ENCODE measurements around the gene SYNM.

GRCh38 chr15:99149366-99149765, 44.5 kb downstream of the SYNM start:
- TF ChIP-seq CTCF (conservative IDR thresholded peaks at IDR 0.05; ENCODE audit: low read depth in 2 of 2) (no peak), POLR2AphosphoS5 (IDR thresholded peaks at IDR 0.05; ENCODE audit: low read depth) (no peak), EZH2 (IDR thresholded peaks at IDR 0.05; ENCODE audit: low read depth, unreplicated experiment) (no peak), CREB1 (CRISPR knock-in tag; IDR thresholded peaks at IDR 0.05; ENCODE audit: low read depth) (no peak), EZH2phosphoT487 (IDR thresholded peaks at IDR 0.05; ENCODE audit: unreplicated experiment) (no peak), JUNB (IDR thresholded peaks at IDR 0.05; ENCODE audit: unreplicated experiment) (no peak), REST (IDR thresholded peaks at IDR 0.05; ENCODE audit: unreplicated experiment) (no peak), ETS1 (IDR thresholded peaks at IDR 0.05) (no peak), NANOG (IDR thresholded peaks at IDR 0.05; ENCODE audit: borderline replicate concordance) (no peak), ZNF114 (CRISPR knock-in tag; IDR thresholded peaks at IDR 0.05) (no peak), STAT1 (IDR thresholded peaks at IDR 0.05; ENCODE audit: unreplicated experiment) (no peak), ZNF331 (CRISPR knock-in tag; IDR thresholded peaks at IDR 0.05; ENCODE audit: low read depth) (no peak)
